Fibroblast of lung (primary cell): ENCODE results near the gene LRIT2. TPM values are rescaled to one million over a fixed set of nuclear protein-coding genes. Genes with fewer than 3 reads are reported as not detected.
A peak's percentile ranks its signal among the peaks of the same experiment; 100 is the strongest.

Experiments
- DNase-seq, 2 donors: peaks; one replicate each; pipeline versions ENCODE4 v3.0.0 to v3.0.0-alpha.2; 2010; ENCODE audit warnings: low read depth in 2 of 2
- H2AFZ ChIP-seq: 2 replicates; pipeline ENCODE4 v1.5.1; 2012; ENCODE audit warnings: low read length, control low read depth, inconsistent platforms
- H3K27ac ChIP-seq: 2 replicates; pipeline ENCODE4 v1.5.1; 2011; ENCODE audit warnings: low read length, control low read depth; ENCODE audit not compliant: insufficient read depth
- H3K27me3 ChIP-seq: 2 replicates; pipeline ENCODE4 v1.5.1; 2011; ENCODE audit warnings: mild to moderate bottlenecking, low read length; ENCODE audit not compliant: control insufficient read depth, insufficient read depth
- H3K36me3 ChIP-seq: 2 replicates; pipeline ENCODE4 v1.5.1; 2011; ENCODE audit warnings: low read length; ENCODE audit not compliant: control insufficient read depth, insufficient read depth
- H3K4me1 ChIP-seq: 2 replicates; pipeline ENCODE4 v1.5.1; 2011; ENCODE audit warnings: low read length; ENCODE audit not compliant: control insufficient read depth, insufficient read depth; ENCODE audit errors: extremely low read depth
- H3K4me2 ChIP-seq: 2 replicates; pipeline ENCODE4 v1.5.1; 2011; ENCODE audit warnings: low read length, control low read depth; ENCODE audit not compliant: insufficient read depth; ENCODE audit errors: extremely low read depth
- H3K4me3 ChIP-seq, 4 experiments: fragments of 200-600 bp in 1 of 4; sonication (generic) in 1 of 4; replicated peaks in 1 of 4; 2 replicates each; pipeline ENCODE4 v1.5.1; 2011 to 2016; ENCODE audit warnings: low read length in 4 of 4, low read depth in 3 of 4, mild to moderate bottlenecking in 3 of 4, control low read depth in 2 of 4, inconsistent platforms in 1 of 4, mixed read lengths in 1 of 4; ENCODE audit not compliant: insufficient read depth in 1 of 4; ENCODE audit errors: control extremely low read depth in 1 of 4
- H3K79me2 ChIP-seq: 2 replicates; pipeline ENCODE4 v1.5.1; 2012; ENCODE audit warnings: mild to moderate bottlenecking, low read length, inconsistent platforms; ENCODE audit not compliant: control insufficient read depth, insufficient read depth
- H3K9ac ChIP-seq: 2 replicates; pipeline ENCODE4 v1.5.1; 2011; ENCODE audit warnings: mild to moderate bottlenecking, low read length, control low read depth; ENCODE audit not compliant: insufficient read depth
- H3K9me3 ChIP-seq: 2 replicates; pipeline ENCODE4 v1.5.1; 2012; ENCODE audit warnings: low read depth, low read length; ENCODE audit not compliant: control insufficient read depth, insufficient read depth
- H4K20me1 ChIP-seq: 2 replicates; pipeline ENCODE4 v1.5.1; 2011; ENCODE audit warnings: low read length; ENCODE audit not compliant: control insufficient read depth, insufficient read depth; ENCODE audit errors: extremely low read depth
- CTCF ChIP-seq, 2 donors: IDR thresholded peaks in 1 of 2; conservative IDR thresholded peaks in 1 of 2; 1 replicate in 1 of 2; 2 replicates in 1 of 2; pipeline ENCODE4 v1.5.1; 2011 to 2012; ENCODE audit warnings: low read length in 2 of 2, control low read depth in 1 of 2, inconsistent platforms in 1 of 2, low read depth in 1 of 2, mild to moderate bottlenecking in 1 of 2
- EZH2 ChIP-seq: IDR thresholded peaks from 2 replicates; pipeline ENCODE4 v1.5.1; 2012; ENCODE audit warnings: low read length, control low read depth, mild to moderate bottlenecking; ENCODE audit errors: missing control alignments
- polyA plus RNA-seq, 2 donors: library from polyadenylated mRNA; depleted of rRNA in 1 of 2; stranded (reverse) in 1 of 2; unstranded in 1 of 2; fragments of >200 nt; gene quantifications; 2 replicates each; pipeline ENCODE4 v1.2.1, GENCODE V29; 2011 to 2012; ENCODE audit warnings: missing spikeins in 1 of 2
- total RNA-seq: library from RNA; depleted of rRNA; stranded (reverse); fragments of >200 nt; gene quantifications from 2 replicates; pipeline ENCODE4 v1.2.1, GENCODE V29; 2014

The LRIT2 gene
- total and polyA plus RNA-seq, 2 donors (not counting 1 experiment from before 2014, with no cell fraction given), result not detected

DNA sequence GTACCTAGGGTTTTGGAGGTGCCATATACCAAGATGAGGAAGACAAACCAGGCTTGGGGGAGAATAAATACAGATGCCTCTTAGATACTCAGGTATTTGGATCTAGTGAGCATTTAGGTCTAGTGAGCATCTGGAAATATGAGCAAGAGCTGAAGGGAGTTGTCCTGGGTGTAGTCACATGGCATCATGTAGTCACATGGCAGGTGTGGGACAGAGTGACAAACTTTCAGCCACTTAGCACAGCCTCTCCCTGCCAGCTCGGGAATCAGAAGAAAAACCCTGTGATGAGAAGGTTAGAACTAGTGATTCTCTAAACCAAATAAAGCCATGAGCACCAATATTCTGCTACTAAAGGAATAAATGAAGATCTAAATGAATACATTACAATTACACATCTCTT lies 43.8 kb upstream of the LRIT2 start:
- no peak overlapping the region for H3K27ac ChIP-seq
- no peak for DNase-seq
- H3K4me1 ChIP-seq, result no peaks in the 10 kb centered on the region
- H4K20me1 ChIP-seq, result no peaks in the 10 kb centered on the region
- no peaks in the 10 kb centered on the region for H3K36me3 ChIP-seq
- H3K9ac ChIP-seq, result no peak overlapping the region
- H3K79me2 ChIP-seq, result no peaks in the 10 kb centered on the region
- peaks cover 4% of the 10 kb centered on the region for H3K27me3 ChIP-seq
- no peaks in the 10 kb centered on the region for H3K9me3 ChIP-seq
- H2AFZ ChIP-seq, result no peak overlapping the region
- TF ChIP-seq EZH2, result no peak
- no peak for TF ChIP-seq CTCF (conservative IDR thresholded peaks at IDR 0.05 in 1 of 2, IDR thresholded peaks at IDR 0.05 in 1 of 2; ENCODE audit: low read depth in 1 of 2, low read length in 2 of 2)
- H3K4me3 ChIP-seq, result no peak overlapping the region
- no peak overlapping the region for H3K4me2 ChIP-seq

DNA sequence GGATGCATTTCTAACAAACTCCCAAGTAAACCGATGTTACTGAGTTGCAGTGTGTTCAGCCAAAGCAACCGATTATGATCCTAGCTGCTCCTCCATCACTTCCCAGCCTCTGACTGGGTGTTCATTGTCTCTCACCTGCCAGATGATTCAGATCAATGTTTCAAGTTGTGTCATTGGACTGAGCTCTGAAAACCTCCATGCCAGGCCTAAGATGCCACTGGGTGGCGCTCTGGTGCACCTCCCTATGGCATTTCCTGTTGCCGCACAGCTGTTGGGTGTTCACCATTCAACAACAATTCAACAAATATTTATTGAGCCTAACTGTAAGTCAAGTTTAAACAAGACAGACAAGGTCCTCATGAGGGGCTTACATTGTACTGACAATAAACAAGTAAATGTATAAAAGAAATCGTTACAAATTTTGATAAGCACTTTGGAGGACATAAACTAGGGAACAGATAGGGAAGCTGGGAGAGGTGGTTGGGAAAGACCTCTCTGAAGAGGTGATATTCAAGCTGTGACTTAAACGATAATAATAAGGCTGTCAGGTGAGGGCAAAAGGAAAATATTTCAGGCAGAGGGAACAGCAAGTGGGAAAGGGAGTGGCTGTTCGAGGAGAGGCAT lies 42.3 kb upstream of the LRIT2 start:
- H2AFZ ChIP-seq, result no peak overlapping the region
- peak; percentile 49 to 71 for TF ChIP-seq CTCF (conservative IDR thresholded peaks at IDR 0.05 in 1 of 2, IDR thresholded peaks at IDR 0.05 in 1 of 2; ENCODE audit: low read depth in 1 of 2, low read length in 2 of 2)
- no peak for TF ChIP-seq EZH2

GRCh38 chr10:84265418-84265817 lies 40.1 kb upstream of the LRIT2 start:
- Histone ChIP-seq H3K4me1 (no peaks in the 10 kb centered on the region), H3K9me3 (no peaks in the 10 kb centered on the region), H3K36me3 (no peaks in the 10 kb centered on the region), H3K27me3 (peaks cover 7% of the 10 kb centered on the region), H3K4me3 (no peak overlapping the region), H3K4me2 (no peak overlapping the region), H3K79me2 (no peaks in the 10 kb centered on the region), H4K20me1 (no peaks in the 10 kb centered on the region), H3K27ac (no peak overlapping the region), H2AFZ (no peak overlapping the region), H3K9ac (no peak overlapping the region)
- TF ChIP-seq EZH2 (no peak), CTCF (conservative IDR thresholded peaks at IDR 0.05 in 1 of 2, IDR thresholded peaks at IDR 0.05 in 1 of 2; ENCODE audit: low read depth in 1 of 2, low read length in 2 of 2) (no peak)
- no peak for DNase-seq

More for the DNA sequence above, 42.3 kb upstream of the LRIT2 start:
- Histone ChIP-seq H3K4me1 (no peaks in the 10 kb centered on the region), H3K79me2 (no peaks in the 10 kb centered on the region), H3K27ac (no peak overlapping the region), H3K9me3 (no peaks in the 10 kb centered on the region), H3K4me3 (no peak overlapping the region), H4K20me1 (no peaks in the 10 kb centered on the region), H3K36me3 (no peaks in the 10 kb centered on the region), H3K9ac (no peak overlapping the region), H3K4me2 (no peak overlapping the region), H3K27me3 (no peaks in the 10 kb centered on the region)
- peak; percentile 30 to 51 for DNase-seq
